ENCODE results near the gene PCGF5. TPM values are rescaled to one million over a fixed set of nuclear protein-coding genes. Genes with fewer than 3 reads are reported as not detected.
"Not testable (repeated sequence)": the region's sequence is repeated elsewhere in the genome, so short reads cannot be mapped to it uniquely, and the experiment has no call there.

Gene PCGF5
- total RNA-seq, 2 donors from 2014 or later: 32.9 to 37.3 TPM

- Mint-ChIP-seq H3K27ac (no peak overlapping the region), H3K4me1 (peaks cover 5% of the 10 kb centered on the region), H3K4me3 (no peak overlapping the region), H3K27me3 (peaks cover 9% of the 10 kb centered on the region), H3K9me3 (no peaks in the 10 kb centered on the region), H3K36me3 (ENCODE audit: low read depth) (no peaks in the 10 kb centered on the region)
- ATAC-seq (replicated peaks): no peak
These were observed 91.3 kb downstream of the PCGF5 start for GRCh38 chr10:91311601-91312381.

GRCh38 chr10:91312382-91312733 lies 91.9 kb downstream of the PCGF5 start:
- no peak for ATAC-seq (replicated peaks)
- Mint-ChIP-seq H3K27ac (no peak overlapping the region), H3K4me1 (peaks cover 5% of the 10 kb centered on the region), H3K36me3 (ENCODE audit: low read depth) (no peaks in the 10 kb centered on the region), H3K4me3 (no peak overlapping the region), H3K27me3 (peaks cover 9% of the 10 kb centered on the region), H3K9me3 (no peaks in the 10 kb centered on the region)

- ATAC-seq (replicated peaks): peak; percentile 91
- peaks cover 5% of the 10 kb centered on the region for H3K4me1 Mint-ChIP-seq
- H3K27ac Mint-ChIP-seq: peak overlapping the region; percentile 59
- peaks cover 8% of the 10 kb centered on the region for H3K27me3 Mint-ChIP-seq
- no peaks in the 10 kb centered on the region for H3K36me3 Mint-ChIP-seq (ENCODE audit: low read depth)
- H3K9me3 Mint-ChIP-seq: no peaks in the 10 kb centered on the region
- peak overlapping the region; percentile 37 for H3K4me3 Mint-ChIP-seq
These were observed 93.5 kb downstream of the PCGF5 start for GRCh38 chr10:91313796-91314485.

GRCh38 chr10:91316486-91316885 lies 96.0 kb downstream of the PCGF5 start:
- no peak overlapping the region for H3K27ac Mint-ChIP-seq
- no peak for ATAC-seq (replicated peaks)
- H3K27me3 Mint-ChIP-seq: no peaks in the 10 kb centered on the region
- no peaks in the 10 kb centered on the region for H3K9me3 Mint-ChIP-seq
- no peak overlapping the region for H3K4me3 Mint-ChIP-seq
- peaks cover 5% of the 10 kb centered on the region for H3K4me1 Mint-ChIP-seq
- no peaks in the 10 kb centered on the region for H3K36me3 Mint-ChIP-seq (ENCODE audit: low read depth)

- Mint-ChIP-seq H3K27ac (no peak overlapping the region), H3K9me3 (no peaks in the 10 kb centered on the region), H3K27me3 (no peaks in the 10 kb centered on the region), H3K4me3 (no peak overlapping the region), H3K36me3 (ENCODE audit: low read depth) (no peaks in the 10 kb centered on the region), H3K4me1 (peaks cover 5% of the 10 kb centered on the region)
- ATAC-seq (replicated peaks): no peak
These were observed 97.1 kb downstream of the PCGF5 start for GRCh38 chr10:91317541-91317940.

GRCh38 chr10:91319336-91319735 lies 98.9 kb downstream of the PCGF5 start:
- Mint-ChIP-seq H3K4me1 (no peaks in the 10 kb centered on the region), H3K27ac (no peak overlapping the region), H3K9me3 (no peaks in the 10 kb centered on the region), H3K4me3 (no peak overlapping the region), H3K36me3 (ENCODE audit: low read depth) (no peaks in the 10 kb centered on the region), H3K27me3 (no peaks in the 10 kb centered on the region)
- ATAC-seq (replicated peaks): no peak

- not testable (repeated sequence) for H3K36me3 Mint-ChIP-seq (ENCODE audit: low read depth); H3K4me3 Mint-ChIP-seq; H3K4me1 Mint-ChIP-seq; H3K9me3 Mint-ChIP-seq; H3K27me3 Mint-ChIP-seq; ATAC-seq (replicated peaks); H3K27ac Mint-ChIP-seq
These were observed 102.9 kb downstream of the PCGF5 start for GRCh38 chr10:91323293-91323905.

GRCh38 chr10:91328320-91328984 lies 108.0 kb downstream of the PCGF5 start:
- no peaks in the 10 kb centered on the region for H3K4me1 Mint-ChIP-seq
- no peak overlapping the region for H3K4me3 Mint-ChIP-seq
- H3K36me3 Mint-ChIP-seq (ENCODE audit: low read depth): no peaks in the 10 kb centered on the region
- no peak for ATAC-seq (replicated peaks)
- H3K27me3 Mint-ChIP-seq: peaks cover 18% of the 10 kb centered on the region
- no peaks in the 10 kb centered on the region for H3K9me3 Mint-ChIP-seq
- no peak overlapping the region for H3K27ac Mint-ChIP-seq

Other genes starting within 250 kb of the PCGF5 start
- gene HECTD2, start 189.7 kb downstream of the PCGF5 start, total RNA-seq: 1 to 10 TPM; 4.0 to 7.0 TPM

All from activated T-helper 17 cell treated with anti-CD3 and anti-CD28 coated beads, Interleukin-2, amount 50 U/mL, for 72 hours (primary cell).